A673 (cell line): ENCODE results near the gene VAV3. TPM values are rescaled to one million over a fixed set of nuclear protein-coding genes. Genes with fewer than 3 reads are reported as not detected.

Source experiments
- BruUV-seq: library from RNA; stranded (reverse); fragments of 400-500 nt; replicated peaks from 2 replicates; lab custom pipeline; 2021; lab: Mats Ljungman, UMichigan
- CTCF ChIA-PET: fragments of 300-600 bp; sonication (Branson Sonifier 250); formaldehyde crosslinking; loops from one replicate; lab custom pipeline; 2022; ENCODE audit warnings: antibody characterized with exemption; lab: Charles Lee
- POLR2A ChIA-PET: fragments of 300-600 bp; sonication (Branson Sonifier 250); formaldehyde crosslinking; loops from one replicate; lab custom pipeline; 2022; ENCODE audit warnings: antibody characterized with exemption; ENCODE audit not compliant: low non-redundant PET; lab: Charles Lee
- DNase-seq: peaks from one replicate; pipeline ENCODE4 v3.0.0-alpha.2; 2015; ENCODE audit warnings: low spot score
- H3K27ac ChIP-seq: fragments of 200-600 bp; sonication (generic); 2 replicates; pipeline ENCODE4 v1.5.1; 2016; ENCODE audit warnings: mixed run types, low read depth, mild to moderate bottlenecking, mixed read lengths, antibody characterized with exemption, low read length; ENCODE audit not compliant: poor library complexity, severe bottlenecking
- H3K27me3 ChIP-seq: fragments of 200-600 bp; sonication (generic); replicated peaks from 2 replicates; pipeline ENCODE4 v1.6.1; 2017; ENCODE audit warnings: mixed run types, low read depth, mild to moderate bottlenecking, mixed read lengths, antibody characterized with exemption, low read length; ENCODE audit not compliant: insufficient read depth, poor library complexity
- H3K36me3 ChIP-seq: fragments of 200-600 bp; sonication (generic); 2 replicates; pipeline ENCODE4 v1.6.1; 2016; ENCODE audit warnings: mixed run types, mild to moderate bottlenecking, mixed read lengths, antibody characterized with exemption, low read length; ENCODE audit not compliant: insufficient read depth, poor library complexity, severe bottlenecking
- H3K4me1 ChIP-seq: fragments of 200-600 bp; sonication (generic); 2 replicates; pipeline ENCODE4 v1.6.1; 2017; ENCODE audit warnings: mixed run types, mild to moderate bottlenecking, mixed read lengths, antibody characterized with exemption, low read length; ENCODE audit not compliant: insufficient read depth, poor library complexity, severe bottlenecking
- H3K4me3 ChIP-seq: fragments of 200-600 bp; sonication (generic); 2 replicates; pipeline ENCODE4 v1.5.1; 2016; ENCODE audit warnings: low read depth, mixed run types, mild to moderate bottlenecking, mixed read lengths, low read length; ENCODE audit not compliant: poor library complexity, severe bottlenecking
- H3K9me3 ChIP-seq: fragments of 200-600 bp; sonication (generic); 2 replicates; pipeline ENCODE4 v1.6.1; 2016; ENCODE audit warnings: mixed run types, low read depth, mild to moderate bottlenecking, mixed read lengths, antibody characterized with exemption, low read length; ENCODE audit not compliant: poor library complexity, severe bottlenecking
- EZH2 ChIP-seq: fragments of 200-600 bp; sonication (generic); IDR thresholded peaks from 2 replicates; pipeline ENCODE4 v1.6.1; 2017; ENCODE audit warnings: borderline replicate concordance, low read depth, mild to moderate bottlenecking, mixed read lengths, antibody characterized with exemption, low read length; ENCODE audit not compliant: poor library complexity, severe bottlenecking
- intact Hi-C: fragments of 100-400 bp; cut with micrococcal nuclease; formaldehyde crosslinking; loops from one replicate; pipeline ENCODE4 v1.10.0; 2022; ENCODE audit not compliant: unreplicated experiment
- total RNA-seq: library from RNA; stranded (reverse); gene quantifications from 2 replicates; pipeline ENCODE4 v1.2.3, GENCODE V29; 2021
- TF ChIP-seq, protein P1 (sequence below): fragments of 300-800, 200-600 bp; sonication (generic); conservative IDR thresholded peaks from 2 replicates; pipeline ENCODE4 v1.5.1; 2017; ENCODE audit warnings: low read depth, mild to moderate bottlenecking, antibody characterized with exemption, low read length, moderate library complexity, mixed read lengths

The VAV3 gene
- total RNA-seq, 1 experiment from 2014 or later = 0.30 TPM

DNA sequence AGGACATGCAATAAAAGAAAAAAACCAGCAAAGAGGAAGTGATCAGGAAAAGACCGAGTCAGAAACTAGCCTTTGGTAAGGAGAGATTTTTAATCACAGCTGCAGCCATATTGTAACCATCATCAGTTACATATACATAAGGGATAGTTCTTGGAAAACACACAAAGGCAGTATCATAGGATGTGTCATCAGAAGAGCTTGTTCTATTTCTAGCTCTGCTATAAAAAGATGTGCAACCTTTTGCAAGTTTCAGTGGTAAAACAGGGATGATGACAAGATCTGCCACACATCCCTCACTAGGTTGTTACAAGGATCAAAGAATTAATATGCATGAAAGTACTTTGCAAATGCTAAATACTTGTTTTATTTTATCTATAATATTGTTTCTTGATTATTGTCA is 342.0 kb downstream of the VAV3 start:
- Histone ChIP-seq H3K4me3 (no peak overlapping the region), H3K9me3 (no peaks in the 10 kb centered on the region), H3K27me3 (no peaks in the 10 kb centered on the region), H3K4me1 (no peaks in the 10 kb centered on the region), H3K27ac (no peak overlapping the region), H3K36me3 (no peaks in the 10 kb centered on the region)
- ChIA-PET POLR2A (no interaction called here), CTCF (no interaction called here)
- intact Hi-C loops = no loop called here
- DNase-seq = no peak
- no TSS peak for BruUV-seq
- no peak for TF ChIP-seq EZH2

DNA sequence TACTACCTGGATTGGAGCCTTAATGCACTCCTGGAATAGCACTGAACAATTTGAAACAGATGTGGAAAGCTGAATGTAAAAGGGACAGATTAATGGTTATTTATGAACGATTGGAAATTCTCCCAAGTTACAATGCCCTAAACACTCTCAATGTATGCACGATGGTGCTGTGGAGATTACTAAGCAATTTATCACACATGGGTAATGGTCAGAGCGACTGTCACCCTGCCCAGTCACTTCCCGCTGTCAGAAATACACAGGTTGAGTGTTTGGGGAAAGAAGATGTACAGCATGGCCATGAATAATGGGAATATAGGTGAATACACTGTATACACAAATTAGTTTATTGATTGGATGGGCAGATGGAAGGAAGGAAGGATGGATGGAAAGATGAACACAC is 342.4 kb downstream of the VAV3 start:
- ChIA-PET POLR2A (no interaction called here), CTCF (no interaction called here)
- Histone ChIP-seq H3K9me3 (no peaks in the 10 kb centered on the region), H3K36me3 (no peaks in the 10 kb centered on the region), H3K4me3 (no peak overlapping the region), H3K27me3 (no peaks in the 10 kb centered on the region), H3K27ac (no peak overlapping the region), H3K4me1 (no peaks in the 10 kb centered on the region)
- no peak for DNase-seq
- BruUV-seq = no TSS peak
- TF ChIP-seq EZH2 = no peak
- TF ChIP-seq, protein P1, sequence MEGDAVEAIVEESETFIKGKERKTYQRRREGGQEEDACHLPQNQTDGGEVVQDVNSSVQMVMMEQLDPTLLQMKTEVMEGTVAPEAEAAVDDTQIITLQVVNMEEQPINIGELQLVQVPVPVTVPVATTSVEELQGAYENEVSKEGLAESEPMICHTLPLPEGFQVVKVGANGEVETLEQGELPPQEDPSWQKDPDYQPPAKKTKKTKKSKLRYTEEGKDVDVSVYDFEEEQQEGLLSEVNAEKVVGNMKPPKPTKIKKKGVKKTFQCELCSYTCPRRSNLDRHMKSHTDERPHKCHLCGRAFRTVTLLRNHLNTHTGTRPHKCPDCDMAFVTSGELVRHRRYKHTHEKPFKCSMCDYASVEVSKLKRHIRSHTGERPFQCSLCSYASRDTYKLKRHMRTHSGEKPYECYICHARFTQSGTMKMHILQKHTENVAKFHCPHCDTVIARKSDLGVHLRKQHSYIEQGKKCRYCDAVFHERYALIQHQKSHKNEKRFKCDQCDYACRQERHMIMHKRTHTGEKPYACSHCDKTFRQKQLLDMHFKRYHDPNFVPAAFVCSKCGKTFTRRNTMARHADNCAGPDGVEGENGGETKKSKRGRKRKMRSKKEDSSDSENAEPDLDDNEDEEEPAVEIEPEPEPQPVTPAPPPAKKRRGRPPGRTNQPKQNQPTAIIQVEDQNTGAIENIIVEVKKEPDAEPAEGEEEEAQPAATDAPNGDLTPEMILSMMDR = no peak
- intact Hi-C loops = no loop called here

DNA sequence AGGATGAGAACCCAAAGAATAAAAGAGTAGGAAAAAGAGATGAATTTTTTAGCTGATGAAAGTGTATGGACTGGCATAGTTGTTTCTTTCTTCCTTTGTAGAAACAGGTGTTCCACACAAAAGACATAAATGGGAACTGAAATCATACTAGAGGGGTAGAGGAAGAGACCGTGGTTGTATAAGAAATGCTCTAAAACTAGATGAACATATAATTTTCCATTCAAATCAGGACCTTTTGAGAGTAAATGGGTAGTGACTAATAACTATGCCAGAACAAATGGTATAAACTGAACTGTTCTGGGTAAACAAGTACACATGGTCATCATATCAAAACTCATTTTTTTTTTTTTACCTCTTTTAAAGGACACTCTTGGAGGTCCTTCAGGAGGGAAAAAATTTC is 344.2 kb downstream of the VAV3 start:
- ChIA-PET CTCF (no interaction called here), POLR2A (no interaction called here)
- TF ChIP-seq, protein P1 = no peak
- no peak for TF ChIP-seq EZH2
- Histone ChIP-seq H3K4me1 (no peaks in the 10 kb centered on the region), H3K36me3 (no peaks in the 10 kb centered on the region), H3K4me3 (no peak overlapping the region), H3K27me3 (no peaks in the 10 kb centered on the region), H3K9me3 (no peaks in the 10 kb centered on the region), H3K27ac (no peak overlapping the region)
- intact Hi-C loops = no loop called here
- no peak for DNase-seq
- BruUV-seq = no TSS peak

DNA sequence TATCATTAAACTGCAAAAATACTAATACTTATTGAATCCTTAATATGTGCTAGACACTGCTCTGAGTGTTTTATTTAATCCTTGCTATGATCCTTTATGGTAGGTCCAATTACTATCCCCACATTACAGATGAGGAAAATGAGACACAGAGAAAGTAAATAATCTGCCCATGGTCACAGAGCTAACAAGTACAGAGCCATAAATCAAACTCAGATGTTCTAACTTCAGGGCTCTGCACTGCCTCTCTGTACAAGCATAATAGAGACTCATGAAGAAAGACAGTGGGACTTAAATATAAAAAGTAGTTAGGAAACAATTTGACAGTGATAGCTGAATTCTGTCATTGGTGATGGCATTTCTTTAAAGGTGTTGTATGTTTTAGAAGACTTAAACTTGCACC is 346.4 kb downstream of the VAV3 start:
- POLR2A ChIA-PET = interaction anchor here (0.6 kb wide), 1 partner anchor 188 kb away, joined by 3 read pairs; no protein-coding TSS in a partner anchor
- no peaks in the 10 kb centered on the region for H3K36me3 ChIP-seq
- CTCF ChIA-PET = no interaction called here
- no peak overlapping the region for H3K27ac ChIP-seq
- TF ChIP-seq, protein P1 = no peak
- no peak for TF ChIP-seq EZH2
- H3K4me1 ChIP-seq = no peaks in the 10 kb centered on the region
- no TSS peak for BruUV-seq
- no peak overlapping the region for H3K4me3 ChIP-seq
- intact Hi-C loops = no loop called here
- DNase-seq = no peak
- H3K9me3 ChIP-seq = no peaks in the 10 kb centered on the region
- H3K27me3 ChIP-seq = no peaks in the 10 kb centered on the region
